ENCODE measurements around the gene TOP2B.

The TOP2B gene

GRCh38 chr3:25584011-25584789, 80.5 kb downstream of the TOP2B start:
- peak; percentile 37 for DNase-seq (ENCODE audit: low spot score)

- DNase-seq (ENCODE audit: low spot score) = peak; percentile 53
These were observed 81.4 kb downstream of the TOP2B start for GRCh38 chr3:25583343-25583742.

- peak; percentile 40 for DNase-seq (ENCODE audit: low spot score)
These were observed 82.5 kb downstream of the TOP2B start for GRCh38 chr3:25582242-25582641.

GRCh38 chr3:25581823-25582222, 82.9 kb downstream of the TOP2B start:
- peak; percentile 41 for DNase-seq (ENCODE audit: low spot score)

GRCh38 chr3:25581335-25581734, 83.4 kb downstream of the TOP2B start:
- peak; percentile 48 for DNase-seq (ENCODE audit: low spot score)

GRCh38 chr3:25580534-25580933, 84.2 kb downstream of the TOP2B start:
- no peak for DNase-seq (ENCODE audit: low spot score)

GRCh38 chr3:25578059-25578458, 86.6 kb downstream of the TOP2B start:
- no peak for DNase-seq (ENCODE audit: low spot score)

GRCh38 chr3:25576831-25577454, 87.8 kb downstream of the TOP2B start:
- no peak for DNase-seq (ENCODE audit: low spot score)

GRCh38 chr3:25576146-25576545, 88.6 kb downstream of the TOP2B start:
- DNase-seq (ENCODE audit: low spot score) = no peak

- DNase-seq (ENCODE audit: low spot score) = no peak
These were observed 89.7 kb downstream of the TOP2B start for GRCh38 chr3:25575001-25575400.

GRCh38 chr3:25574172-25574765, 90.4 kb downstream of the TOP2B start:
- no peak for DNase-seq (ENCODE audit: low spot score)

- DNase-seq (ENCODE audit: low spot score) = no peak
These were observed 91.1 kb downstream of the TOP2B start for GRCh38 chr3:25573386-25574171.

- no peak for DNase-seq (ENCODE audit: low spot score)
These were observed 91.8 kb downstream of the TOP2B start for GRCh38 chr3:25572919-25573385.

- DNase-seq (ENCODE audit: low spot score) = no peak
These were observed 92.4 kb downstream of the TOP2B start for GRCh38 chr3:25572336-25572735.

- DNase-seq (ENCODE audit: low spot score) = no peak
These were observed 93.4 kb downstream of the TOP2B start for GRCh38 chr3:25571285-25571684.

- no peak for DNase-seq (ENCODE audit: low spot score)
These were observed 96.1 kb downstream of the TOP2B start for GRCh38 chr3:25568525-25569078.

GRCh38 chr3:25567806-25568524, 96.7 kb downstream of the TOP2B start:
- DNase-seq (ENCODE audit: low spot score) = no peak

- no peak for DNase-seq (ENCODE audit: low spot score)
These were observed 97.3 kb downstream of the TOP2B start for GRCh38 chr3:25567388-25567787.

GRCh38 chr3:25566358-25566920, 98.3 kb downstream of the TOP2B start:
- no peak for DNase-seq (ENCODE audit: low spot score)

GRCh38 chr3:25565807-25566206, 98.9 kb downstream of the TOP2B start:
- DNase-seq (ENCODE audit: low spot score) = no peak

- no peak for DNase-seq (ENCODE audit: low spot score)
These were observed 100.6 kb downstream of the TOP2B start for GRCh38 chr3:25564075-25564474.
